GM12872 (cell line): ENCODE measurements around the gene GPR42.

Experiments used
- CTCF ChIP-seq: IDR thresholded peaks from 3 replicates; pipeline ENCODE4 v1.5.1; 2011; ENCODE audit warnings: low read depth, mild to moderate bottlenecking, low read length, moderate library complexity; ENCODE audit not compliant: insufficient read depth

The GPR42 gene

GRCh38 chr19:35378356-35378755 is 7.5 kb downstream of the GPR42 start:
- no peak for TF ChIP-seq CTCF

GRCh38 chr19:35379992-35380391 is 9.1 kb downstream of the GPR42 start:
- no peak for TF ChIP-seq CTCF

- TF ChIP-seq CTCF = no peak
These were observed 9.7 kb downstream of the GPR42 start for GRCh38 chr19:35380450-35381124.

- no peak for TF ChIP-seq CTCF
These were observed 10.4 kb downstream of the GPR42 start for GRCh38 chr19:35381318-35381717.

- TF ChIP-seq CTCF = no peak
These were observed 11.1 kb downstream of the GPR42 start for GRCh38 chr19:35381926-35382325.

- no peak for TF ChIP-seq CTCF
These were observed 12.7 kb downstream of the GPR42 start for GRCh38 chr19:35383536-35383935.

- TF ChIP-seq CTCF = no peak
These were observed 17.6 kb downstream of the GPR42 start for GRCh38 chr19:35388277-35389054.
